ENCODE measurements around the gene OLFM4. TPM values are rescaled to one million over a fixed set of nuclear protein-coding genes. Genes with fewer than 3 reads are reported as not detected.

Gene OLFM4
- total RNA-seq, 6 experiments from 2014 or later = 0.54 to 0.75 (median 0.73) TPM; not detected in 3

DNA sequence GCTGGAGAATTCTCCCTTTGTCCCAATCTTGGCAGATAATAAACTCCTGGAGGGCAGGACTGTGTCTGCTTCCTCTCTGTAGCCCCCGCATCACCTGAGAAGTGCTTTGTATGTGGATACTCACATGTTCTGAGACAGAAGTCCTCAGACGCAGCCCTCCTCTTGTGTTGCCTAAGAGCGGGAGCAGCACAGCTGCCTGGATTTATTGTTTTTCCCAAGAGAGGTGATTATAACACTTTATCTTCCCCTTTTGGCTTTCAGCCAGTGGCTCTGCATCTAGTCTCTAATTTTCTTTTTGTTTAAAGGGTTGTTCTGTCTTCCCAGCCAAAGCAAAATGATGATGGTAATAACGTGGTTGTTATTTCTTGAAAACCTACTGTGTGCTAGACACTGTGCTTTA, 36.1 kb downstream of the OLFM4 start:
- intact Hi-C loops (cut with DNase I) = no loop called here

GRCh38 chr13:53066411-53066810, 37.8 kb downstream of the OLFM4 start:
- Histone ChIP-seq H3K4me1 (no peaks in the 10 kb centered on the region), H3K36me3 (no peaks in the 10 kb centered on the region), H3K4me3 (no peak overlapping the region), H3K27ac (no peak overlapping the region), H3K9me3 (no peaks in the 10 kb centered on the region), H3K27me3 (no peaks in the 10 kb centered on the region)
- intact Hi-C loops (cut with DNase I) = no loop called here
- ATAC-seq (no peak), DNase-seq (no peak)
- WGBS (ENCODE audit: insufficient coverage, low coverage, low lambda C conversion rate, missing lambda C conversion rate) = 58% methylated on average over 2 of the region's 2 CpGs
- no peak for TF ChIP-seq POLR2A (IDR thresholded peaks at IDR 0.05)
- no peak for TF ChIP-seq CTCF (IDR thresholded peaks at IDR 0.05)

More for the DNA sequence above, 36.1 kb downstream of the OLFM4 start:
- H3K27ac ChIP-seq = no peak overlapping the region
- H3K4me3 ChIP-seq = no peak overlapping the region
- WGBS (ENCODE audit: insufficient coverage, low coverage, low lambda C conversion rate, missing lambda C conversion rate) = 41% methylated on average over 4 of the region's 4 CpGs
- DNase-seq (no peak), ATAC-seq (no peak)
- TF ChIP-seq POLR2A (IDR thresholded peaks at IDR 0.05) (no peak), CTCF (IDR thresholded peaks at IDR 0.05) (no peak)
- no peaks in the 10 kb centered on the region for H3K9me3 ChIP-seq
- no peaks in the 10 kb centered on the region for H3K27me3 ChIP-seq
- H3K36me3 ChIP-seq = no peaks in the 10 kb centered on the region
- no peaks in the 10 kb centered on the region for H3K4me1 ChIP-seq

GRCh38 chr13:53068585-53069520, 40.2 kb downstream of the OLFM4 start:
- Histone ChIP-seq H3K4me1 (no peaks in the 10 kb centered on the region), H3K4me3 (no peak overlapping the region), H3K9me3 (no peaks in the 10 kb centered on the region), H3K27me3 (no peaks in the 10 kb centered on the region), H3K27ac (no peak overlapping the region), H3K36me3 (no peaks in the 10 kb centered on the region)
- no peak for TF ChIP-seq POLR2A (IDR thresholded peaks at IDR 0.05)
- no peak for TF ChIP-seq CTCF (IDR thresholded peaks at IDR 0.05)
- DNase-seq (no peak), ATAC-seq (no peak)
- WGBS (ENCODE audit: insufficient coverage, low coverage, low lambda C conversion rate, missing lambda C conversion rate) = 52% methylated on average over 7 of the region's 8 CpGs
- intact Hi-C loops (cut with DNase I) = no loop called here

- ATAC-seq = no peak
These were observed 41.2 kb downstream of the OLFM4 start for GRCh38 chr13:53069800-53070199.

More at GRCh38 chr13:53069800-53070199, 41.2 kb downstream of the OLFM4 start:
- no peak for DNase-seq
- intact Hi-C loops (cut with DNase I) = no loop called here
- H3K36me3 ChIP-seq = no peaks in the 10 kb centered on the region
- WGBS (ENCODE audit: insufficient coverage, low coverage, low lambda C conversion rate, missing lambda C conversion rate) = 36% methylated on average over 4 of the region's 4 CpGs
- no peaks in the 10 kb centered on the region for H3K27me3 ChIP-seq
- no peak overlapping the region for H3K27ac ChIP-seq
- H3K9me3 ChIP-seq = no peaks in the 10 kb centered on the region
- TF ChIP-seq POLR2A (IDR thresholded peaks at IDR 0.05) = no peak
- no peak for TF ChIP-seq CTCF (IDR thresholded peaks at IDR 0.05)
- no peak overlapping the region for H3K4me3 ChIP-seq
- H3K4me1 ChIP-seq = no peaks in the 10 kb centered on the region
